ENCODE measurements around the gene FAM200B.

FAM200B gene

GRCh38 chr4:15656038-15656470 lies 25.6 kb upstream of the FAM200B start:
- peak overlapping the region; percentile 65; the same call in 1 of the 2 replicates for H3K4me3 ChIP-seq (replicated peaks; ENCODE audit: low read depth, low read length)
- no peak for TF ChIP-seq CTCF (IDR thresholded peaks at IDR 0.05; ENCODE audit: low read depth, low read length, missing control alignments)
- DNase-seq (ENCODE audit: extremely low read depth, low read depth), result no peak

- no peak for DNase-seq (ENCODE audit: extremely low read depth, low read depth)
- H3K4me3 ChIP-seq (replicated peaks; ENCODE audit: low read depth, low read length), result no peak overlapping the region
- no peak for TF ChIP-seq CTCF (IDR thresholded peaks at IDR 0.05; ENCODE audit: low read depth, low read length, missing control alignments)
These were observed 24.3 kb upstream of the FAM200B start for GRCh38 chr4:15657366-15657765.

- TF ChIP-seq CTCF (IDR thresholded peaks at IDR 0.05; ENCODE audit: low read depth, low read length, missing control alignments), result no peak
- H3K4me3 ChIP-seq (replicated peaks; ENCODE audit: low read depth, low read length), result no peak overlapping the region
- DNase-seq (ENCODE audit: extremely low read depth, low read depth), result no peak
These were observed 23.4 kb upstream of the FAM200B start for GRCh38 chr4:15658136-15658770.

- no peak for DNase-seq (ENCODE audit: extremely low read depth, low read depth)
- no peak overlapping the region for H3K4me3 ChIP-seq (replicated peaks; ENCODE audit: low read depth, low read length)
- TF ChIP-seq CTCF (IDR thresholded peaks at IDR 0.05; ENCODE audit: low read depth, low read length, missing control alignments), result no peak
These were observed 22.8 kb upstream of the FAM200B start for GRCh38 chr4:15658781-15659180.

GRCh38 chr4:15659768-15660570 lies 21.7 kb upstream of the FAM200B start:
- no peak for TF ChIP-seq CTCF (IDR thresholded peaks at IDR 0.05; ENCODE audit: low read depth, low read length, missing control alignments)
- no peak for DNase-seq (ENCODE audit: extremely low read depth, low read depth)
- H3K4me3 ChIP-seq (replicated peaks; ENCODE audit: low read depth, low read length), result no peak overlapping the region

GRCh38 chr4:15665753-15666365 lies 15.8 kb upstream of the FAM200B start:
- DNase-seq (ENCODE audit: extremely low read depth, low read depth), result no peak
- H3K4me3 ChIP-seq (replicated peaks; ENCODE audit: low read depth, low read length), result no peak overlapping the region
- no peak for TF ChIP-seq CTCF (IDR thresholded peaks at IDR 0.05; ENCODE audit: low read depth, low read length, missing control alignments)
